Stimulated activated CD4-positive, alpha-beta T cell treated with anti-CD3 and anti-CD28 coated beads, Interleukin-15, amount 100 ng/mL, for 1 hour (primary cell): Measurements from ENCODE around the gene SCAPER.
"Not testable (repeated sequence)": the region's sequence is repeated elsewhere in the genome, so short reads cannot be mapped to it uniquely, and the experiment has no call there.

Experiments
- DNase-seq, 2 donors: peaks; one replicate each; pipeline ENCODE4 v3.0.0-alpha.2; 2020; ENCODE audit warnings: low read depth in 1 of 2, low spot score in 1 of 2

The SCAPER gene

GRCh38 chr15:76502185-76502584 lies 403.0 kb downstream of the SCAPER start:
- not testable (repeated sequence) for DNase-seq

- DNase-seq, result no peak
Observed at GRCh38 chr15:76501726-76502125, 403.4 kb downstream of the SCAPER start.

GRCh38 chr15:76501011-76501410 lies 404.1 kb downstream of the SCAPER start:
- DNase-seq, result no peak

GRCh38 chr15:76495487-76495886 lies 409.7 kb downstream of the SCAPER start:
- DNase-seq, result no peak

- no peak for DNase-seq
Observed at GRCh38 chr15:76492538-76492937, 412.6 kb downstream of the SCAPER start.

GRCh38 chr15:76483752-76484151 lies 421.4 kb downstream of the SCAPER start:
- DNase-seq, result no peak

- no peak for DNase-seq
Observed at GRCh38 chr15:76483018-76483417, 422.1 kb downstream of the SCAPER start.

GRCh38 chr15:76480267-76480666 lies 424.9 kb downstream of the SCAPER start:
- DNase-seq, result no peak

- no peak for DNase-seq
Observed at GRCh38 chr15:76470691-76471090, 434.4 kb downstream of the SCAPER start.

GRCh38 chr15:76468722-76469121 lies 436.4 kb downstream of the SCAPER start:
- DNase-seq, result no peak

GRCh38 chr15:76467136-76467535 lies 438.0 kb downstream of the SCAPER start:
- DNase-seq, result no peak

GRCh38 chr15:76465728-76466127 lies 439.4 kb downstream of the SCAPER start:
- DNase-seq, result no peak

- no peak for DNase-seq
Observed at GRCh38 chr15:76464247-76464646, 440.9 kb downstream of the SCAPER start.

- DNase-seq, result no peak
Observed at GRCh38 chr15:76460871-76461270, 444.3 kb downstream of the SCAPER start.

- DNase-seq, result no peak
Observed at GRCh38 chr15:76460347-76460746, 444.8 kb downstream of the SCAPER start.

- no peak for DNase-seq
Observed at GRCh38 chr15:76451540-76451939, 453.6 kb downstream of the SCAPER start.

GRCh38 chr15:76449455-76449854 lies 455.7 kb downstream of the SCAPER start:
- DNase-seq, result no peak

- no peak for DNase-seq
Observed at GRCh38 chr15:76448755-76449154, 456.4 kb downstream of the SCAPER start.

GRCh38 chr15:76447728-76448441 lies 457.3 kb downstream of the SCAPER start:
- DNase-seq, result no peak

- no peak for DNase-seq
Observed at GRCh38 chr15:76440441-76440840, 464.7 kb downstream of the SCAPER start.

GRCh38 chr15:76439542-76439941 lies 465.6 kb downstream of the SCAPER start:
- DNase-seq, result no peak

GRCh38 chr15:76433798-76434400 lies 471.2 kb downstream of the SCAPER start:
- DNase-seq, result no peak

GRCh38 chr15:76433036-76433435 lies 472.1 kb downstream of the SCAPER start:
- DNase-seq, result not testable (repeated sequence)
